Activated naive CD4-positive, alpha-beta T cell treated with anti-CD3 and anti-CD28 coated beads, Interleukin-2, amount 50 U/mL, for 72 hours (primary cell): ENCODE data around the gene GABPB2. TPM values are rescaled to one million over a fixed set of nuclear protein-coding genes. Genes with fewer than 3 reads are reported as not detected.
A peak's percentile ranks its signal among the peaks of the same experiment; 100 is the strongest.
"Not testable (repeated sequence)": the region's sequence is repeated elsewhere in the genome, so short reads cannot be mapped to it uniquely, and the experiment has no call there.

ENCODE experiments used
- ATAC-seq, 2 donors: fragments of 150-1000 bp; cut with Tn5 transposase; 2 replicates each; pipeline ENCODE4 v1.10.0; 2021; ENCODE audit warnings: mild to moderate bottlenecking in 2 of 2, moderate library complexity in 2 of 2
- DNase-seq, 2 donors: peaks; one replicate each; pipeline ENCODE4 v3.0.0; 2021 to 2022; ENCODE audit warnings: low spot score in 2 of 2
- H3K27ac Mint-ChIP-seq, 2 donors: one replicate each; pipeline ENCODE4 v1.8.0; 2022; ENCODE audit warnings: mild to moderate bottlenecking in 2 of 2, mixed read lengths in 2 of 2
- H3K36me3 Mint-ChIP-seq, 2 donors: one replicate each; pipeline ENCODE4 v1.8.0; 2022; ENCODE audit warnings: mixed read lengths in 2 of 2
- H3K9me3 Mint-ChIP-seq, 2 donors: one replicate each; pipeline ENCODE4 v1.8.0; 2022; ENCODE audit warnings: mixed read lengths in 2 of 2
- total RNA-seq, 2 donors: library from RNA; stranded (reverse); gene quantifications; one replicate each; pipeline ENCODE4 v1.2.3, GENCODE V29; 2022

The GABPB2 gene
- total RNA-seq, 2 donors from 2014 or later = 5.6 to 14.1 TPM

DNA sequence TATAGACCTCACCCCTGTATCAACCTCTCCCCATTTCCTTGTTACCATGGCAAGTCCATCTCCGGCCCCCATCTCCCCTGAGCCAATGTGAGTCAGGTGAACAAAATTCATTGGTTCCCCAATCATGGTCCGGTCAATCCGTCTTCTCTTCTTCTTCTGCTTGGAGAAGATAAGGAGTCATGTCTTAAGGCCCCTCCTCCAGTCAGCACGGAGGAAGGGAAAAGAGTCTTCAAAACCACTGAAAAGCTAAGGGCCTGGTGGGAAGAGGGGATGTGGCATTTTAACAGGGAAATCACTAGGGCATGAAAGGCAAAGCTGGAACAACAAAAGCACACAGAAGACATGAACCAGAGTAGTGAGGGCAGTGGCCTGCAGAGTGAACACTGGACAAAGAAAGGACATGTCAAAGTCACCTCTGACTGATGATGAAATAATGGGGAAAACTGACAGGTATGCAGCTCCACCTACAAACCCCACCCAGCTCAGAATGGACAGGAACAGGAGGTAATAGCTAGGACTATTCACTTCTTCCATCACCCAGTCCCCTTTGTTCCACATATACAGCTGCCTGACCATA, 15.5 kb upstream of the GABPB2 start:
- no peaks in the 10 kb centered on the region for H3K9me3 Mint-ChIP-seq
- DNase-seq (no peak), ATAC-seq (no peak)
- H3K36me3 Mint-ChIP-seq = peaks cover 50 to 55% of the 10 kb centered on the region in 2 donors
- peak overlapping the region; percentile 98 to 99 for H3K27ac Mint-ChIP-seq

DNA sequence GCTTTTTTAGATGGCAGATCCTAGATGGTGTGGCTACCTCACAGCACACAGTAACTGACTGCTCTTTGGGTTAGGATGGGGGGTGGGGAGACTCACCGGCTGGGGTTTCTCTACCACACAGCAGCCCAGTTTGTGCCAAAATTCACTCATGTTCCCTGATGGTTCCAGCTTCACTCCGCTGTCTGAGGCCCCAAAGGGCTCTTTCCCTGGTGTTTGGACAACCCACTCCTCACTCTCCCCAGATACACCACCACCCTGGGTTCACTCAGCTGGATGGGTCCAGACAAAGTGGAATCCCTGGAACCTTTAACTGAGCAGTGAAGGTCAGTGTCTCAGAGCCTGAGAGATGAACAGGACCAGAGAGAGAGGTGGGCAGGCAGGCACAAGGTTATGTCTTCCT, 15.0 kb upstream of the GABPB2 start:
- H3K27ac Mint-ChIP-seq = peak overlapping the region; percentile 98 to 99
- ATAC-seq (no peak), DNase-seq (no peak)
- no peaks in the 10 kb centered on the region for H3K9me3 Mint-ChIP-seq
- peaks cover 50 to 55% of the 10 kb centered on the region in 2 donors for H3K36me3 Mint-ChIP-seq

DNA sequence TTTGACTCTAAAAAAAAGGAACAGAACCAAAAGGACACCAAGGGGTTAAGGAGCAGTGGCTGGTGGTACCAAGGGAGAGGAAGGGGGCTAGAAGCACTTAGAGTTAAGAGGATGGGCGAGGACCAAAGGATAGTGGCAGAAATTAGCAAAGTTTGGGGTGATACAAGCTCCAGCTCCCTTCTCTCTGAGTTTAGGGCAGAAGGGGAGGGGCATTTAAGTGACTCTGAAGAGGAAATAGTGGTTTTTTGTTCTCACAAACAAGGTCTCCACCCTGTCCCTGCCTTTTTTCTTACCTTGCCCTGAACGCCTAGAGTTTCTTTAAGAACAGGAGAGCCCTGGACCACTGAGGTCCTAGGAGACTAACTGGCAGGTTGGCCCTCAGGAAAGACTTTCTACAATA, 14.4 kb upstream of the GABPB2 start:
- peak in 1 of 2 donors; percentile 16 for DNase-seq
- no peak for ATAC-seq

DNA sequence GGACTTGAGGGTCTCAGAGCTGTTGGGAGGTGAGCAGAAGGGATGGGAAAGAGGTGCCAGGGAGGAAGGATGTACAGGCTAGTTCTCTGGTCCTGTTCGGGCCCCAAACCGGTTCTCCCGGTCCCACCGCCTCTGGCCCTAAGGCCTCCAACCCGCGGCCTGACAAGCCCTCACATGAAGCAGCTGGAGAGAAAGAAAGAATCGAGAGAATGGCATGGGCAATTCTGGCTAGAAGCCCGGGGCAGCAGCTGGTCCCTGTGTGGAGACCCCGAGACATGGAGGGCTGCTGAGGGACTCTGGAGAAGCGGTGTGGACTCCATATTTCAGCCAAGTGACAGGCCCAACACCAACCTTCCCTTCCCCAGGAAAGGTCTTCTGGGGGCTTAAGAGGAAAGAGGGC, 11.9 kb upstream of the GABPB2 start:
- Mint-ChIP-seq H3K27ac (peak overlapping the region; percentile 98 to 99), H3K36me3 (peaks cover 49 to 55% of the 10 kb centered on the region in 2 donors), H3K9me3 (no peaks in the 10 kb centered on the region)
- peak in 1 of 2 donors; percentile 33 for DNase-seq
- no peak for ATAC-seq

More for the DNA sequence above, 14.4 kb upstream of the GABPB2 start:
- peaks cover 50 to 55% of the 10 kb centered on the region in 2 donors for H3K36me3 Mint-ChIP-seq
- no peaks in the 10 kb centered on the region for H3K9me3 Mint-ChIP-seq
- peak overlapping the region; percentile 98 to 99 for H3K27ac Mint-ChIP-seq

DNA sequence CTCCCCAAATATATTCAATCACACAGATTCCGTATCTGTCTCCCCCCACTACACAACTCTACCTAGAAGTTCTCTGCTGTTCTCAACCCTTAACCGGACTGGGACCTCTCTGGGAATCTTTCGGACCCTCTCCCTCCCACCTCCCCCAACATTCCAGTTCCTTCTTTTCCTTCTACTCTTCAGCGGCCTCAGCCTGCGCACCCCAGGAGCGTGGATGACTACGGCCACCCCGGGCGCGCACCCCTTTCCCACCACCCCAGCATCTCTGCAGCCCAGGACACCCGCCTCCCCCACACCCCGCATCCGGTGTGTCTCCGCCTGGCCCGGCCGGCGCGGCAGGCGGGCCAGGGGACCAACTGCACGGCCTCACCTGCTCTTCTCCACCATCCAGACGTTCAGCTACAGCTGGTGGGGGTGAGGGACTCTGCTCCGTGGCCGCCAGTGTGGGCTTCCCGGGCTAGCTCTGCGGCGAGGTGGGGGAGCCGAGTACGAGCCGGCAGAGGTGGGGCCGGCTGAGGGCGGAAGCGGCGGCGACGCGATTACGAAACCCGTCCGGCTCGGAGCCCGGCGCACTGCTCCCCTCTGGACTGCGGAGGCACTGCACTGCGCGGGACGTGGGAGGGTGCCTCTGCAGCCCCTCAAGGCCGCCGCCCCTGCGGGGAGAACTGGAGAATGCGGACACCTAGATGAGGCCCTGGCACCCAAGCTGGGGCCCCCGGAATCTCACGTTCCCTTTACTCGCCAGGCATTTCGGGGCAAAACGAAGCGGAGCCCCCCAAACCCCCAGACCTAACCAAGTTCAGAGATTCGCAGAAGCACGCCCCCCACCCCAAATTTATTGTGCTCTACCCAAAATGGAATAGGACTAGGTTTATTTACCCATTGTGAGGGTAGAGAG, 11.2 kb upstream of the GABPB2 start, which contains the start of gene CDC42SE1:
CDC42SE1 (minus strand) TSS at position 514 of the 898 bp plus-strand sequence. CDS start 3,892 bp downstream, outside the sequence.
- DNase-seq (peak; percentile 85 to 86), ATAC-seq (peak; percentile 66 to 90)
- Mint-ChIP-seq H3K27ac (peak within 1 kb of the TSS; percentile 98 to 99), H3K9me3 (no peaks in the 10 kb centered on the region), H3K36me3 (peaks cover 43 to 51% of the 10 kb centered on the region in 2 donors)

DNA sequence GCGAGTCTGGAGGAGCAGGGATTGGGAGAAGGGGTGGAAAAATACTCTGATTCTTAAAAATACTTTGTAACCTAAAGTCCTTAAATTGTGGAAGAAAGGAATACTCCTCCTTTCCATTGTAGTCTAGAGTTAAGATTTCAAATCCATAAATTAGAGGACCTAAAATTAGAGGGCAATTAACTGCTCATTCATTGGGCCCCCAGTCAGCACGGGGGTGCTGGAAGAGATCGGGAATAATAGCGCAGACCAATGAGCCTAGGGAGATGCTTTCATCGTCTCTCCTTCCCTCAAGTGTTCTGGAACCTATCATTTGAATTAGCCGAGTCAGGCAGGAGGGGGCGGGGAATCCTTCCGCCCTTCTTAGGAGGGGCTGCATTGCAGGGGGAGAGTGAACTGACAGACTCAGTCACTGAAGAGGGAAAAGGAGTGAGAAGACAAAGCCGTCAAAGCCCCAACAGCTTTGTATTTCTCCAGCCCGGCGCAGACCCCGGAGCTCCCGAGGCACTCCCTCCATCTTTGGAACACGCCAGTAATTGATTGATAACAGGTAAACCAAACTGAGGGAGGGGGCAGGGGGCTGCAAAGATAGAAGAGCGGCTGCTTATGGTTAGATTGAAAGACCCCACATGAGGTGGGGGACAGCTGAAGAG, 10.4 kb upstream of the GABPB2 start, which contains the start of gene MLLT11:
MLLT11 (plus strand) TSS at position 391 of the 650 bp plus-strand sequence. CDS start 6,828 bp downstream, outside the sequence.
- DNase-seq (peak in 1 of 2 donors; percentile 12), ATAC-seq (no peak)
- Mint-ChIP-seq H3K27ac (peak within 1 kb of the TSS; percentile 98 to 99), H3K36me3 (peaks cover 35 to 43% of the 10 kb centered on the region in 2 donors), H3K9me3 (no peaks in the 10 kb centered on the region)

DNA sequence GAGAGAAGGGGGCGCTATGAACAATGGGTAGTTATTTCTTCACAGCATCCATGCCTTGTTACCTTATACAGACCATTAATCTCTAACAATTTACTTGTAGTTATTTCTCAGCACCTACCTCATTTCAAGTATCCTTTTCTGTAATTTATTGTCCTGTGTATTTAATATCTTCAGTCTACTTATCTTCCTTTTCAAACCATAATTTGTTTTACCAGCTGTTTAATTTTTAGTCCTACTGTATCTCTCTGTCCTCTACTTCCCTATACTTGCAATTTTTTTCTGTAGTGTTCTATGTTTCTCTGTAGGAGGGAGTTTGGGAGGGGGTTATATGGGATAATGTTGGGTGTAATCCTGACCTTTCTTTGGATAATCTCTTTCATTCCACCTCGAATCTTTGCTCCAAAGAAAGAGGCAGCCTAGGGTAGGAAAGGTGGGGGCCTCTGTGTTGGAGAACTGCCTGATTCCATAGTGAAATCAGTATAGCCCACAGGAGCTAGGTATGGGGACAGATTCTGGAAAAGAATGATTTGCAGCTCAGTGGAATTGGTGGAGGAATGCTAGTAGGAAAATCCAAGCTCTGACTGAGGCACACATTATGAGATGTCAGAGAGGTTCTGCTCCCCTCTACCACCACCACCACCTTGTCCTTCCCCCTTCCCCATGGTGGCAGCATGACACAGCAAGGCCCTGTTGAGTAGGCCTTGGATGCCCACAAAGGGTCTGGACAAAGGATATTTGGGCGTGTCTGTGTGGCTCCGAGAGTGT, 9.7 kb upstream of the GABPB2 start:
- peak overlapping the region; percentile 71 to 98 for H3K27ac Mint-ChIP-seq
- H3K9me3 Mint-ChIP-seq = no peaks in the 10 kb centered on the region
- DNase-seq (no peak), ATAC-seq (no peak)
- H3K36me3 Mint-ChIP-seq = peaks cover 34 to 38% of the 10 kb centered on the region in 2 donors

DNA sequence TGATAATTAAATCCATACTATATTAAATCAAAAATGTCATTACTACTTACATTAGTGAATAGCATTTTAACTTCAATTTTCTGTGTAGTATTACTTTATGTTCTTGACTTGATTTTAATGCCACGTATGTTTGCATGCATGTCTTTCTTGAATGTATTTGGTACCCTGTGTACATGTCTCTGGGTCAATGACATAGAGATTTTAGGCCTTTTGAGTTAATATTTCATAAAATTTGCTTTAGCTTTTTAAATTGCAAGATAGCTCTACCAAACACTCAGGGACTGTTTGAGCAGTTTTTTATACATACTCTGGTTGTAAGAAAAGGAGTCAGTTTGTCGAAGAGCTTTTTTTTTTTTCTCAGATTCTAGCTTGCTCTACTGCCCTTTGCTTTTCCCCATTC, 8.9 kb upstream of the GABPB2 start:
- Mint-ChIP-seq H3K36me3 (peaks cover 30 to 31% of the 10 kb centered on the region in 2 donors), H3K27ac (no peak overlapping the region), H3K9me3 (no peaks in the 10 kb centered on the region)
- DNase-seq (no peak), ATAC-seq (no peak)

DNA sequence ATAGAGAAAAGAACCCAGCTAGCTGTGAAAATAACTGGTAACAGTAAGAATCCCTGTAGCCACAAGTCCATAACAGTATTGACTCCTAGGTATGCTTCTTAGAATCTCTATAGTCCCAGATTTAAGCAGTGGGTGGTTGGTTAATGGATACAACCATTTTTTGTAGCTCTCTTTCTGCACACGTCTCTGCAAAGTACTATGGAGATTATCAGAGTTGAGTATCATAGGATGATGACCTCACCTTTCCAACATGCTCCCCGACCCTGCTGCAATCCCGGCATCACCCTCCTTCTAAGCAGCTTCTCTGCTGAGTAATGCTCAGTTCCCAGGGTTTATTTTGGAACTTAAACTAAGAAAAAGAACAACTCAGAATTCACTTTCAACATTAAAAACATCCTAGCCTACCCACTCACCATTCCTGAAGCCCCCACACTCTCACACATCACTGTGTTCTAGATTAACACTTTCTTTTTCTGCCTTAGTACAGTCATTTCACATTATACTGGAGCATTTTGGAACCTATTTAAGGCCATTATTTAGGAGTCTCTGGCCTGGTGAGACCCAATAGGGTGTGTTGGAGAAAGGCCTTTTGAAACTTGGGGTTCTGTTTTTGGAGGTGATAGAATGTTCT, 7.7 kb upstream of the GABPB2 start:
- H3K27ac Mint-ChIP-seq = no peak overlapping the region
- H3K9me3 Mint-ChIP-seq = no peaks in the 10 kb centered on the region
- ATAC-seq = no peak
- no peak for DNase-seq
- peaks cover 18 to 20% of the 10 kb centered on the region in 2 donors for H3K36me3 Mint-ChIP-seq

DNA sequence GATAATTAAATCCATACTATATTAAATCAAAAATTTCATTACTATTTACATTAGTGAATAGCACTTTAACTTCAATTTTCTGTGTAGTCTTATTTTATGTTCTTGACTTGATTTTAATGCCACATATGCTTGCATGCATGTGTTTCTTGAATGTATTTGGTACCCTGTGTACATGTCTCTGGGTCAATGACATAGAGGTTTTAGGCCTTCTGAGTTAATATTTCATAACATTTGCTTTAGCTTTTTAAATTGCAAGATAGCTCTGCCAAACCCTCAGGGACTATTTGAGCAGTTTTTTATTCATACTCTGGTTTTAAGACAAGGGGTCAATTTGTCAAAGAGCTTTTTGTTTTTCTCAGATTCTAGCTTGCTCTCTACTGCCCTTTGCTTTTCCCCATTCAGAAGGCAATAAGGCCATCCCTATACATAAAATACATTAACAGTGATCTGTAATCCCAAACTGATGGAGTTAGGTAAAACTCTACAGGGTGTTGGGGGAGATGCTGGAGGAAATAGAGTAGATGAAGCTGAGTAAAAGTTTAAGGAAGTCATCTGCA, 5.4 kb upstream of the GABPB2 start:
- no peak overlapping the region for H3K27ac Mint-ChIP-seq
- H3K9me3 Mint-ChIP-seq = no peaks in the 10 kb centered on the region
- DNase-seq (no peak), ATAC-seq (no peak)
- H3K36me3 Mint-ChIP-seq = peaks cover 2% of the 10 kb centered on the region in 2 donors

DNA sequence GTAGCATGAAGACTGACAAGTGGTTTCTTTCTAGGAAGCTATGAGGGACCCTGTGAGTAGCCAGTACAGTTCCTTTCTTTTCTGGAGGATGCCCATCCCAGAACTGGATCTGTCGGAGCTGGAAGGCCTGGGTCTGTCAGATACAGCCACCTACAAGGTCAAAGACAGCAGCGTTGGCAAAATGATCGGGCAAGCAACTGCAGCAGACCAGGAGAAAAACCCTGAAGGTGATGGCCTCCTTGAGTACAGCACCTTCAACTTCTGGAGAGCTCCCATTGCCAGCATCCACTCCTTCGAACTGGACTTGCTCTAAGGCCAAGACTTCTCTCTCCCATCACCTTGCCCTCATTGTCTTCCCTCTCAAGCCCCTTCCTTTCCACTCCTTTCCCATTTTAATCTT, 3.4 kb upstream of the GABPB2 start:
- H3K36me3 Mint-ChIP-seq = peaks cover 7 to 10% of the 10 kb centered on the region in 2 donors
- DNase-seq = peak in 1 of 2 donors; percentile 9
- ATAC-seq = no peak
- H3K9me3 Mint-ChIP-seq = no peaks in the 10 kb centered on the region
- H3K27ac Mint-ChIP-seq = no peak overlapping the region

DNA sequence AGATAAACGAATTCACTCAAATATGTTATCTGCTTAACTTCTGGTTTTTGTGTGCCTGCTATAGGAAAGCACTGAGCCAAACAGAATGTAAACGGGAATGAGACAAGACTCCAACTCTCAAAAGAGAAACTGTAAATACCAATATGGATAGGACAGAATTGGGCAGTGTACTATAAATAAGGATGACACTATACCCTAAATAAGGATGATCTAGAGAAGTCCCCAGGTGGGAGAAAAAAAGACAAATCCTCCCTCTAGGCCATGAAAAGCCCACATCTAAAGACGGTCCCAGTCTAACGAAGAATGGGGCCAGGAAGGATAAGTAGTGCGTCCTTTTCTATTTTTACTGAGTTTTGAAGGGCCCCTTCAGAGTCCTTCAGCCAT, 1.5 kb upstream of the GABPB2 start:
- DNase-seq = no peak
- Mint-ChIP-seq H3K9me3 (no peaks in the 10 kb centered on the region), H3K27ac (peak overlapping the region; percentile 99 to 100), H3K36me3 (peaks cover 7 to 10% of the 10 kb centered on the region in 2 donors)
- ATAC-seq = no peak

DNA sequence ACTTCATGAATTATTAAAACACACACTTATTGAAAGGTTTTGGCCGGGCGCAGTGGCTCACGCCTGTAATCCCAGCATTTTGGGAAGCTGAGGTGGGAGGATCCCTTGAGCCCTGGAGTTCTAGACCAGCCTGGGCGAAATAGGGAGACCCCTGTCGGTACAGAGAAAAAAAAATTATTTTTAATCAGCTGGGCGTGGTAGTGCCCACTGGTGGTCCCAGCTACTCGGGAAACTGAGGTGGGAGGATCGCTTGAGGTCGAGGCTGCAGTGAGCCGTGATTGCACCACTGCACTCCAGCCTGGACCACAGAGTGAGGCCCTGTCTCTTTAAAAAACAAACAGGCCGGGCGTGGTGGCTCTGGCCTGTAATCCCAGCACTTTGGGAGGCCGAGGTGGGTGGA, 1.7 kb downstream of the GABPB2 start:
- H3K27ac Mint-ChIP-seq = peak overlapping the region in 1 of 2 donors; percentile 99

DNA sequence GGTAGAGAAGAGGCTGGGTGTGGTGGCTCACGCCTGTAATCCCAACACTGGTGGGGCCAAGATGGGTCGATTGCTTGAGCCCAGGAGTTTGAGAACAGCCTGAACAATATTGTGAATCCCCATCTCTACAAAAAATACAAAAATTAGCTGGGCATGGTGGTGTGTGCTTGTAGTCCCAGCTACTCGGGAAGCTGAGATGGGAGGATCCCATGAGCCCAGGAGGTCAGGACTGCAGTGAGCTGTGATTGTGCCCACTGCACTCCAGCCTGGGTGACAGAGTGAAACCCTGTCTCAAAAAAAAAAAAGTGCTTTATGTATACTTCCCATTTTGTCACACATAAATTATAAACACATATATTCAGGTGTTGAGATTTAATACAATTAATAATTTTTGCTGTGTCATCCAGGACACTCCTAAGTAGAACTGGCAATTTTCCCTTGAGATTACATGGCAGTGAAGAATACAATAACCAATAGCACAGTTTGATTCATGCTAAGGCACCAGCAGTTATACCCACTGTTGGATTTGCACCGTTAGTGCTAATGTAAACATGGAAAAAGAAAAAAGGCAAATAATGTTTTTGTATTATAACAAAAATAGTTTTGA, 15.5 kb downstream of the GABPB2 start:
- H3K9me3 Mint-ChIP-seq = no peaks in the 10 kb centered on the region
- DNase-seq (no peak), ATAC-seq (no peak)
- no peak overlapping the region for H3K27ac Mint-ChIP-seq
- H3K36me3 Mint-ChIP-seq = no peaks in the 10 kb centered on the region

More for the DNA sequence above, 1.7 kb downstream of the GABPB2 start:
- Mint-ChIP-seq H3K36me3 (peaks cover 7 to 10% of the 10 kb centered on the region in 2 donors), H3K9me3 (no peaks in the 10 kb centered on the region)
- no peak for DNase-seq
- no peak for ATAC-seq

DNA sequence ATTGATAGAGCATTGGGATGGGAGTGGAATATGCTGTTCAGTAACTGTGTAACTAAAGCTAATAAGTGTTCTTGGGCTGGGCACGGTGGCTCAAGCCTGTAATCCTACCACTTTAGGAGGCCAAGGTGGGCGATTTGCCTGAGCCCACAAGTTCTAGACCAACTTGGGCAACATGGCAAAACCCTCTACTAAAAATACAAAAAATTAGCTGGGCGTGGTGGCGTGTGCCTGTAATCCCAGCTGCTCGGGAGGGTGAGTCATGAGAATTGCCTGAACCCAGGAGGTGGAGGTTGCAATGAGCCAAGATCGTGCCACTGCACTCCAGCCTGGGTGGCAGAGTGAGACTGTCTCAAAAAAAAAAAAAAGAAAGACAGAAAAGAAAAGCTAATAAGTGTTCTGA, 26.9 kb downstream of the GABPB2 start:
- not testable (repeated sequence) for H3K9me3 Mint-ChIP-seq, DNase-seq, H3K36me3 Mint-ChIP-seq, ATAC-seq
- peak overlapping the region in 1 of 2 donors; percentile 47 for H3K27ac Mint-ChIP-seq
